ENCODE data around the gene COX15.

The COX15 gene

GRCh38 chr10:99732033-99732842, at the start of gene COX15, which contains the start of gene CUTC:
Gene COX15, minus strand, starts transcription at chr10:99732127. Its CDS starts 78 bp downstream, at chr10:99732049.
Gene CUTC, plus strand, starts transcription at chr10:99732234. Its CDS starts 115 bp downstream, at chr10:99732349.
- peak; percentile 48 for TF ChIP-seq CTCF (IDR thresholded peaks at IDR 0.05; ENCODE audit: insufficient read depth, low read depth, low read length, missing control alignments)

GRCh38 chr10:99779335-99779734, 47.4 kb upstream of the COX15 start:
- peak; percentile 45 for DNase-seq (ENCODE audit: low read depth)
- no peak overlapping the region for H3K4me3 ChIP-seq (ENCODE audit: low read depth, low read length)
- no peak for TF ChIP-seq CTCF (IDR thresholded peaks at IDR 0.05; ENCODE audit: insufficient read depth, low read depth, low read length, missing control alignments)

More at GRCh38 chr10:99732033-99732842, at the start of gene COX15, which contains the start of gene CUTC:
- DNase-seq (ENCODE audit: low read depth) = peak; percentile 96
- H3K4me3 ChIP-seq (ENCODE audit: low read depth, low read length) = peak within 1 kb of the TSS; percentile 97

- peak; percentile 47 for DNase-seq (ENCODE audit: low read depth)
- no peak overlapping the region for H3K4me3 ChIP-seq (ENCODE audit: low read depth, low read length)
- no peak for TF ChIP-seq CTCF (IDR thresholded peaks at IDR 0.05; ENCODE audit: insufficient read depth, low read depth, low read length, missing control alignments)
Observed at GRCh38 chr10:99777918-99778714, 46.2 kb upstream of the COX15 start.

- H3K4me3 ChIP-seq (ENCODE audit: low read depth, low read length) = no peak overlapping the region
- no peak for TF ChIP-seq CTCF (IDR thresholded peaks at IDR 0.05; ENCODE audit: insufficient read depth, low read depth, low read length, missing control alignments)
- no peak for DNase-seq (ENCODE audit: low read depth)
Observed at GRCh38 chr10:99775850-99776249, 43.9 kb upstream of the COX15 start.

- no peak overlapping the region for H3K4me3 ChIP-seq (ENCODE audit: low read depth, low read length)
- DNase-seq (ENCODE audit: low read depth) = no peak
- no peak for TF ChIP-seq CTCF (IDR thresholded peaks at IDR 0.05; ENCODE audit: insufficient read depth, low read depth, low read length, missing control alignments)
Observed at GRCh38 chr10:99770408-99771045, 38.6 kb upstream of the COX15 start.

- no peak overlapping the region for H3K4me3 ChIP-seq (ENCODE audit: low read depth, low read length)
- no peak for DNase-seq (ENCODE audit: low read depth)
- no peak for TF ChIP-seq CTCF (IDR thresholded peaks at IDR 0.05; ENCODE audit: insufficient read depth, low read depth, low read length, missing control alignments)
Observed at GRCh38 chr10:99769706-99770105, 37.8 kb upstream of the COX15 start.
